Measurements from ENCODE around the gene LINGO3. TPM values are rescaled to one million over a fixed set of nuclear protein-coding genes. Genes with fewer than 3 reads are reported as not detected.
A peak's percentile ranks its signal among the peaks of the same experiment; 100 is the strongest.

LINGO3 gene
- total RNA-seq, 1 donor from 2014 or later, result not detected

- no peaks in the 10 kb centered on the region for H3K9me3 ChIP-seq
- intact Hi-C loops (cut with DNase I), result no loop called here
- DNase-seq (ENCODE audit: extremely low spot score in 2 of 2), result no peak
- no peak for TF ChIP-seq POLR2A (IDR thresholded peaks at IDR 0.05)
- no peak for TF ChIP-seq POLR2AphosphoS5 (IDR thresholded peaks at IDR 0.05; ENCODE audit: insufficient read depth in 1 of 2, low read depth in 1 of 2)
- no peak for TF ChIP-seq CTCF (IDR thresholded peaks at IDR 0.05)
- H3K4me3 ChIP-seq, result no peak overlapping the region
- H3K4me1 ChIP-seq, result no peaks in the 10 kb centered on the region
- H3K27ac ChIP-seq, result no peak overlapping the region
- H3K27me3 ChIP-seq, result no peaks in the 10 kb centered on the region
- peaks cover 0 to 20% of the 10 kb centered on the region in 2 donors for H3K36me3 ChIP-seq
Measured at GRCh38 chr19:2339644-2340310, 31.8 kb upstream of the LINGO3 start.

DNA sequence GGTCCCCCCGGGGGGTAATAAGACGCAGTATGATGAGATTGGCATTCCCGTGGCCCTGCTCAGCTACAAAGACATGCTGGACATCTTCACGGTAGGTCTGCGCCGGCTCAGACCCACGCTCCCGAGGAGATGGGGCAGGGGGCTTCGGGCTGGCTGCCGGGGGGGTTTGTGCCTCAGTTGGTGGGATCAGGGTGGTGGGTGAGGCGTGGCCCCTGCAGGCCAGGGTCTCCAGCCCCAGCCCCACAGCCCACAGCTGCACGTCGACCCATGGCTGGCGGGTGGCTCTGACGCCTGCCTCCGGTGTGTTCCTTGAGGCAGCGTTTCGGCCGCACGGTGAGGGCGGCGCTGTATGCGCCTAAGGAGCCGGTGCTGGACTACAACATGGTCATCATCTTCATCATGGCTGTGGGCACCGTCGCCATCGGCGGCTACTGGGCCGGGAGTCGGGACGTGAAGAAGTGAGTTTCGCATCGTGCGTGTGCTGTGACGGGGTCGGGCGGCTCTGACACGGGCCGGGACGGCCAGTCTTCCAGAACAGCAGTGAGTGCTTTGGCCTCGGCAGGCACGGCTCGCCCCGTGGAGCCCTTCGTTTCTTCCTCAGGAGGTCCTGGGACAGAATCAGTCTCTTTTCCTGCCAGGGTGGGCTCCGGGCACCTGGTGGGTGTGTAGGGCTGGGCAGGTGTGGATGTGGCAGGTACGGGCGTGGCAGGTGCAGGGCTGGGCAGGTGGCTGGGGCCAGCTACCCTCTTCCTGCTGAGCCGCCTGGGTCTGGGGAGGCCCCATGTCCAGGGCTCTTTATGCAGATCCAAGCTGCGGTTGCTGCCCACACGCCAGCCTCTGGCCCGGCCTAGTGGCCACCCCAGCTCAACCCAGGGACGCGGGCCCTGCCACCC lies 31.0 kb upstream of the LINGO3 start:
- no peak overlapping the region for H3K4me3 ChIP-seq
- no peak for DNase-seq (ENCODE audit: extremely low spot score in 2 of 2)
- H3K27me3 ChIP-seq, result no peaks in the 10 kb centered on the region
- intact Hi-C loops (cut with DNase I), result no loop called here
- no peak overlapping the region for H3K27ac ChIP-seq
- no peaks in the 10 kb centered on the region for H3K4me1 ChIP-seq
- H3K9me3 ChIP-seq, result no peaks in the 10 kb centered on the region
- no peak for TF ChIP-seq CTCF (IDR thresholded peaks at IDR 0.05)
- TF ChIP-seq POLR2AphosphoS5 (IDR thresholded peaks at IDR 0.05; ENCODE audit: insufficient read depth in 1 of 2, low read depth in 1 of 2), result no peak
- no peak for TF ChIP-seq POLR2A (IDR thresholded peaks at IDR 0.05)
- H3K36me3 ChIP-seq, result peaks cover 0 to 16% of the 10 kb centered on the region in 2 donors

DNA sequence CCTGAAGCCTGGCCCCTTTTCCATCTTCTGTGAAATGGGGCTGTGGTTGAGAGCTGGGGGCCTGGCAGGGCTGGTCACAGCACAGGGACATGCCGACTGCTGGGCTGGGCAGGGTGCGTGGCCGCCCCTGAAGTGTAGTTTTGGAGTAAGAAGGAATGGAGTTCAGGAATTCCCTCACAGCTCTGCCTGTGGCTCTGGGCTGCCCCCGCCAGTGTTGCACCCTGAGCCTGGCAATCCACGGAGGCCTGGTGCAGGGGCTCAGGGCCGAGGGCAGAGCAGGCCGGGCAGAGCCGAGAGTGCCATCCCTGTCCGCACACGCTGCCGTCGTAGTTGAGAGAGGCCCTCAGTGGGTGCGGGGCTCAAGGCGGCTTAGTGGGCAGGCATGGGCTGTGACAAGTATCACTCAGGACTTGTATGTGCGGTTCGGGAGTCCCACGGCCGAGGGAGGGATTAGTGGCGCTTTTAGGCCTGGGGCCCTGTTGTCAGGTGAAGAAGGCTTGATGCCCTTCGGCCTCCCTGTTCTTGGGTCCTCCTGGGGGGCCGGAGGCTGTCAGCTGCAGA lies 30.2 kb upstream of the LINGO3 start:
- H3K4me1 ChIP-seq, result peaks cover 4% of the 10 kb centered on the region
- intact Hi-C loops (cut with DNase I), result no loop called here
- no peak overlapping the region for H3K27ac ChIP-seq
- H3K9me3 ChIP-seq, result no peaks in the 10 kb centered on the region
- H3K27me3 ChIP-seq, result no peaks in the 10 kb centered on the region
- no peak for DNase-seq (ENCODE audit: extremely low spot score in 2 of 2)
- TF ChIP-seq POLR2A (IDR thresholded peaks at IDR 0.05), result no peak
- TF ChIP-seq POLR2AphosphoS5 (IDR thresholded peaks at IDR 0.05; ENCODE audit: insufficient read depth in 1 of 2, low read depth in 1 of 2), result no peak
- no peak for TF ChIP-seq CTCF (IDR thresholded peaks at IDR 0.05)
- H3K36me3 ChIP-seq, result peaks cover 0 to 16% of the 10 kb centered on the region in 2 donors
- H3K4me3 ChIP-seq, result no peak overlapping the region

DNA sequence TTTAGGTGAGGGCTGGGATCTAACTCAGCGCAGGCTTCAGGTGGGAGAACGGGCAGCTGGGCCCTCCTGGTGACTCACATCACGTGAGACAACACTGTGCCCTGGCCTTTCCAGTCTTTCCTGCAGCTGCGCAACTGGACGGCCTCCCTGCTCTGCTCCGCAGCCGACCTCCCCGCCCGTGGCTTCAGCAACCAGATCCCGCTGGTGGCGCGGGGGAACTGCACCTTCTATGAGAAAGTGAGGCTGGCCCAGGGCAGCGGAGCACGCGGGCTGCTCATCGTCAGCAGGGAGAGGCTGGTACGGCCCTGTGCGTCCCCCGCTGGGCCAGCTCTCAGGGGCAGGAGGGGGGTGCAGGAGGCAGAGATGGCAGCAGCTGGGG lies 29.4 kb upstream of the LINGO3 start:
- DNase-seq (ENCODE audit: extremely low spot score in 2 of 2), result no peak
- intact Hi-C loops (cut with DNase I), result no loop called here
- TF ChIP-seq POLR2AphosphoS5 (IDR thresholded peaks at IDR 0.05; ENCODE audit: insufficient read depth in 1 of 2, low read depth in 1 of 2) (no peak), CTCF (IDR thresholded peaks at IDR 0.05) (peak in 1 of 3 experiments; percentile 13)
- Histone ChIP-seq H3K36me3 (peaks cover 0 to 16% of the 10 kb centered on the region in 2 donors), H3K27me3 (no peaks in the 10 kb centered on the region), H3K4me3 (no peak overlapping the region), H3K27ac (no peak overlapping the region), H3K9me3 (no peaks in the 10 kb centered on the region), H3K4me1 (peaks cover 12% of the 10 kb centered on the region)
